Measurements from ENCODE around the gene FBXL7.

Gene FBXL7

GRCh38 chr5:15914638-15915037 is 414.7 kb downstream of the FBXL7 start:
- DNase-seq, result no peak

- no peak for DNase-seq
Observed at GRCh38 chr5:15926586-15926985, 426.6 kb downstream of the FBXL7 start.

DNA sequence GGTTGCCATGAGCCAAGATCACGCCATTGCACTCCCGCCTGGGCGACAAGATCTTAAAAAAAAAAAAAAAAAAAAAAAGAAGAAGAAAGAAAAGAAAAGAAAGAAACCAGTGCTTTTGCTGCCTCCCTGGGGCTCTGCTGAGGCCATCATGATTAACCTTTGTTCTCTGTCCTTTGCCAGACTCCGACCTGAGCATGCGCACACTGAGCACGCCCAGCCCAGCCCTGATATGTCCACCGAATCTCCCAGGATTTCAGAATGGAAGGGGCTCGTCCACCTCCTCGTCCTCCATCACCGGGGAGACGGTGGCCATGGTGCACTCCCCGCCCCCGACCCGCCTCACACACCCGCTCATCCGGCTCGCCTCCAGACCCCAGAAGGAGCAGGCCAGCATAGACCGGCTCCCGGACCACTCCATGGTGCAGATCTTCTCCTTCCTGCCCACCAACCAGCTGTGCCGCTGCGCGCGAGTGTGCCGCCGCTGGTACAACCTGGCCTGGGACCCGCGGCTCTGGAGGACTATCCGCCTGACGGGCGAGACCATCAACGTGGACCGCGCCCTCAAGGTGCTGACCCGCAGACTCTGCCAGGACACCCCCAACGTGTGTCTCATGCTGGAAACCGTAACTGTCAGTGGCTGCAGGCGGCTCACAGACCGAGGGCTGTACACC is 427.9 kb downstream of the FBXL7 start:
- DNase-seq, result no peak

DNA sequence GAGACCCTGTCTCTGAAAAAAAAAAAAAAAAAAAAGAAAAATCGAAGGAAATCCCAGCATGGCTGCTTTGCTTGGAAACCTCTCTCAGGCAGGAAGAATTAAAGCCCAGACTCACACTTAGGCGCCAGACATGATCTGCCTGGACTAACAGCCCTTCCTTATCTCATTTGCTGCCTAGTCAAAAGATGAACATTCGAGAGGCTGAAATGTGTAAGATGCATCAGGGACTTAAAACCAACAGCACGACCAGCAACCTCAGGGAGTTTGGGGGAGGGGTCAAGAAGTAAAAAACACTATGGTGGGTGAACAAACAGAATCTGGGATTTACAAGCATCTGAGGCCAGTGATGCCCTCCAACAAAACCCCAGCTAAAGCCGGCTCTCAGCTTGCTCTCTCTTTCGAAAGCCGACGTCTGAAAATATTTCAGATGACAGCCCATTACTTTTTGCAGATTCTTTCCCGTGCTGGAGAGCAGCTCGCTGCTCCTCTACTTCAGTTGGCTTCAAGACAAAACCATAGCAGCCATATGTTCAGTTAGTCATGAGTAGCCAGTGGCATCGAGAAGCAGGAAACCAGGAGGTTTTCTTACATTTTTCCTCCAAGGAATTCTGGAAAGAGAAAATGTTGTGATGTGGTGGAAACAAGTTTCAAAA is 429.8 kb downstream of the FBXL7 start:
- no peak for DNase-seq

DNA sequence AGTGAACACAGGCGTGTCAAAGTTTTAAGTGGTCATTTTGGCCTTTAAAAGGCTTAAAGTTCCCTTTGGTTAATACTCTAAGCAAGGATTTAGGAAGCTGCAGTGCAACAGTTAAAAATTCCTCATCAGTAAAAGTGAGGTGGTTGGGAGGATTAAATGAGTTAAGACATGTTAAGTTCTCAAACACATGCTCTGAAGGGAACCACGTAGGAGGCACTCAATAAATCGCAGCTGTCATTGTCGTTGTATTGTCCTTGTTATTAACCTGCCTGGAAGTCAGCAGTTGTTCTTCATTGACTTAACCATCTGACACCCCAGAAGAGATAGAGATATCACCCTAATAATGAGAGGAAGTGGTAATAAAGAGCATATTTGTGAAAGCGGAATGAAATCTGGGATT is 432.1 kb downstream of the FBXL7 start:
- DNase-seq, result no peak

DNA sequence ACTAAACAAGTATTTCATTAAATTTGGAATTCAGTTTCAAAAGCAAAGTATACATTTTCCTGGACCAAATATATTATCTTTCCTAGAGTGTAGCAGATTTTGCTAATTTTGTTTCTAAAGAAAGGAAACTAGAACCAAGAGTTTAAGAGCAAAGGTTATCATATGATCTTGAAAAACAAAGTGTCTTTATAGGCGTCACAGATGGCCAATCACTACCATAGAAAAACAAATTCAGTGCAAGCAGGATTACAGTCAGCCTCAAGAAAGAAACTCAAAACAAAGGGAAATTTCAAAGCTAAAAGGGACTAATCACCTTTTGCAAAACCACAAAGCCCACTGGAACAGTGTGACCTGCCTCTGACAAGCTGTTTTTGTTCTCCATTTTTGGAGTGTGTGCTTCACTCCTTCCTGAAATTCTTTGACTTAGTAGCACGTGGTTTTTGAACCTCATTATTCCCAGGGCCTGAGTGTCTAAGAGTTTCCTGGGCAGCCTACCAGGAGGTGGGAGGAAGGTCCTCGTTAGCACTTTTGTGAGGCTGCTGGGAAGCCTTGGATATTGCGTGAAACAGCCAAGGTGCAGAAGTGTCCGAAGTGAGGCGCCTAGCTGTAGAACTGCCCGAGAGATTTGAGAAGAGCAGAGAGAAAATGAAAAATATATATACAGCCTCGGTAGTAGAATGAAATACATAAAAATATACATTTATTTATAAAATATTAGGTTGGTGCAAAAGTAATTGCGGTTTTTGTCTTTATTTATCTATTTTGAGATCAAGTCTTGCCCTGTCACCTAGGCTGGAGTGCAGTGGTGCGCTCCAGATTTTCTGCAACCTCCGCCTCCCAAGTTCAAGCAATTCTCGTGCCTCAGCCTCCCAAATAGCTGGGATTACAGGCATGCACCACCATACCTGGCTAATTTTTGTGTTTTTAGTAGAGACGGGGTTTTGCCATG is 433.6 kb downstream of the FBXL7 start:
- DNase-seq, result no peak

DNA sequence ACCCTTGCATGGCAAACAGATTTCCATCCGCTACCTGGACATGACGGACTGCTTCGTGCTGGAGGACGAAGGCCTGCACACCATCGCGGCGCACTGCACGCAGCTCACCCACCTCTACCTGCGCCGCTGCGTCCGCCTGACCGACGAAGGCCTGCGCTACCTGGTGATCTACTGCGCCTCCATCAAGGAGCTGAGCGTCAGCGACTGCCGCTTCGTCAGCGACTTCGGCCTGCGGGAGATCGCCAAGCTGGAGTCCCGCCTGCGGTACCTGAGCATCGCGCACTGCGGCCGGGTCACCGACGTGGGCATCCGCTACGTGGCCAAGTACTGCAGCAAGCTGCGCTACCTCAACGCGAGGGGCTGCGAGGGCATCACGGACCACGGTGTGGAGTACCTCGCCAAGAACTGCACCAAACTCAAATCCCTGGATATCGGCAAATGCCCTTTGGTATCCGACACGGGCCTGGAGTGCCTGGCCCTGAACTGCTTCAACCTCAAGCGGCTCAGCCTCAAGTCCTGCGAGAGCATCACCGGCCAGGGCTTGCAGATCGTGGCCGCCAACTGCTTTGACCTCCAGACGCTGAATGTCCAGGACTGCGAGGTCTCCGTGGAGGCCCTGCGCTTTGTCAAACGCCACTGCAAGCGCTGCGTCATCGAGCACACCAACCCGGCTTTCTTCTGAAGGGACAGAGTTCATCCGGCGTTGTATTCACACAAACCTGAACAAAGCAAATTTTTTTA is 436.7 kb downstream of the FBXL7 start:
- no peak for DNase-seq

DNA sequence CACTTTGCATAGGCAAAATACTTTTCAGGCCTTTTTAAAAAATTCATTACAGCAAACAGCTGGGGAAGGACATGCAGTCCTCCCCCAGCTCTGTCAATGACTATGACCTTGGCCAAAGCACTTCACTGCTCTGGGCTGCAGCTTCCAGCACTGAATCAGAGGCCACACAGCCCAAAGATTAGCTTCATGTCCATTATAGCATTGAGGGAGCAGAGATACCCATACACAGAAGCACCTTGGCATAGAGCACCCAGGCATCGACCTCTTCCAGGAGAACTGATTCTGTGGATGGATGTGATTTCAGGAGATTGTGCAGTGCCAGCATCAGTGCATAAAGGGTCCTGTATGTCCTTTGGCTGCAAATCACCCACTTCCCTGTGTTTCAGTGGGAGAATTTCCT is 437.7 kb downstream of the FBXL7 start:
- no peak for DNase-seq

DNA sequence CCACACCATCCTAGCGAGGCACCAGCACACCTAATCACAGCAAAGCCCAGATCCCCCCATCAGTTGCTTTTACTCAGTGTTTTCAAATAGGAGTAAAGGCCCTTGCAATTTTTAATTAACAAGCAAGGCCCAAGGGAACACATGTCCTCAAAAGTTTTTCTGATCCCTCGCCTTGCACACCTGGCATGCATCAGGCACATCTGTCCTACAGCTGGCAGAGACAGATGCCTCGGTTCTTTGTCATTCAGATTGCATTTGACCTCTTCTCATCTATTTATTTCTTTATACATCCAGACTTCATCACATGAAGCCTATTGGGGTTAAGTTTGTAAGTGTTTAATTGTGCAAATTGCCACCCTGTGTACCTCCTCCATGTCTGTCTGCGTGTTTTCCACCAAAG is 438.2 kb downstream of the FBXL7 start:
- no peak for DNase-seq

- DNase-seq, result no peak
Observed at GRCh38 chr5:15938961-15939360, 439.0 kb downstream of the FBXL7 start.

DNA sequence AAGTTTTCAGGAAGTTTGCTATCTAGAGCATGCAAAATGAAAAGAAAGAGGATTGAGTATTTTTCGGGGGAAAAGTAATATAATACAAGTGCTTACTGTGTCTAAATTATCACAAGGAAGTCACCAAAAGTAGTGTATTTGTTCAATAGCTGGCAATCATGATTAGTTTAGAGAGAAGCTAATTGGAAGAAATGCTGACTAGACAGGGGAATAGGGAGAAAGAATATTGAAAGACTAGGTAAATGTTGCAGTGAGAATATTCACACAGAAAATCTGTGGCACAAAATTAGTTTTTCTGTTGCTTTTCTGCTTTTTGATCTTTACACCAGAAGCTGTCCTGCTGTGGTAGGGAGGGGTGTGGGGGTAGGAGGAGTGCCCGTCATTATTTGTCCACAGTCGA is 440.9 kb downstream of the FBXL7 start:
- no peak for DNase-seq

- no peak for DNase-seq
Observed at GRCh38 chr5:15943487-15943886, 443.5 kb downstream of the FBXL7 start.

DNA sequence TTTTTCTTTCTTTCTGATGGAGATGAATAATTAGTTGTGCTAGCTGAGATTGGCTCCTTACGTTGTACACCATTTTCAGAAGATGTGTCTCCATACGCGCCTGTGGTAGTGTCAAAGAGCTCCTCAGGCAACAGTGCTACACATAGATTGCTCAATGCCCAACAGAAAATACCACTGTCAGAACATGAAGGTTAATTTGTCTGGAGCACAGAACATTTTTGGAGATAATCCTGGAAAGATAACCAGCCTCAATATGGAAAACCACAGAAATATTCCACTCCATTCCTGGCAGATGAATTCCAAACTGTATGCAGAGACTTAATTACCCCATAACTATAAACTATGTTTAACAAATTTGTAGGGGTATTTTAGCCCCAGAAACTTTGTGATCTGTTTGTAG is 446.0 kb downstream of the FBXL7 start:
- DNase-seq, result no peak

GRCh38 chr5:15948190-15948589 is 448.2 kb downstream of the FBXL7 start:
- DNase-seq, result no peak

GRCh38 chr5:15951126-15951525 is 451.1 kb downstream of the FBXL7 start:
- DNase-seq, result no peak

DNA sequence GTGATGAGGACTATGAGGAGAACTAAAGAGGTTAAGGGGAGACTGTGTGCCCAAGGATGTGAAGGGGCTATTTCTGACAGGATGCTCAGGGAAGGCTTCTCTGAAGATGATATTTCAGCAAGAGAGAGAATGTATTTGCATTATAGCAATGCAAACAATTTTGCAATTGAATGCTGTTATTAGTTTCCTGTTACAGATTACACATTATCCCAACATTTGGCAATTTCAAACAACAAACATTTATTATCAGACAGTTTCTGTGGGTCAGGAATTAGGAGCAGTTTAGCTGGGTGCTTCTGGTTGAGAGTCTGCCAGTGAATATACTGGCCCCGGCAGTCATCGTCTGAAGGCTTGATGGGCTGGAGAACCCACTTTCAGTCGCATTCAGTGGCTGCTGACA is 451.6 kb downstream of the FBXL7 start:
- DNase-seq, result no peak

DNA sequence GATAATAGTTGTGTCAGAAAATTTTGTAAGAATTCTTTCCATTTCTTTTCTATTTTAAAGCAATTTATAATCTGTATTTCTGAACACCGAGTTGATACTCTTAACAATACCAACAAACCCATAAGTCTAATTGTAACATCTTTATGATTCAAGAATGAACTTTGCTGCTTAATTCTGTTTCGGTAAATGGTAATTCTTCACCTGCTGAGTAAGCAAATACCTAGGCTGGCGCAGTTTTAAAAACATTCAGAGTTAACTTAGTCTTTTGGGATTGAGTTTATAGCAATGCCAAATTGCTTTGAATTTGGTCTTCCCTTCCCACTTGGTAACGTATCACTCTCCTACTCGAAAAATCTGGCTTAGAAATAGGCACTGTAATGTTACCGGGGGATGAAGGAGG is 456.6 kb downstream of the FBXL7 start:
- DNase-seq, result no peak

GRCh38 chr5:15957124-15957523 is 457.1 kb downstream of the FBXL7 start:
- no peak for DNase-seq

- DNase-seq, result no peak
Observed at GRCh38 chr5:15959370-15960164, 459.6 kb downstream of the FBXL7 start.

- no peak for DNase-seq
Observed at GRCh38 chr5:15966066-15966640, 466.2 kb downstream of the FBXL7 start.

DNA sequence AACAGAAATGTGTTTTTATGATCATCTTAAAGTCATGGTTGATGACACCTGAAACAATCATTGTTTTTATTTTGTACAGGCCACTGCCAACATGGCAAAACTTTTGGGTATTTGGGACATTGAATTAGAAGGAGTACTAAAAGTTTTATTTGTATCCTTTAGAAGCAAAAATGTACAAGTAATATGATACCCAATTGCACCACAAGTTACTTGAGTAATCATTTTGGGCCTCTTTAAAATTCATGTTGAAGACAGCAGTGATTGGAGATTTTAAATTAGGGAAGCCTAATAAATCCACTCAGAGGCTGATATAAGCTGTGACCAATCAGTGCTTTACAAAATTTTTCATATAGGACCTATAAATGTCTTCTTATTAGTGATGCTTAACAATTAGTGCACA is 466.7 kb downstream of the FBXL7 start:
- DNase-seq, result no peak

DNA sequence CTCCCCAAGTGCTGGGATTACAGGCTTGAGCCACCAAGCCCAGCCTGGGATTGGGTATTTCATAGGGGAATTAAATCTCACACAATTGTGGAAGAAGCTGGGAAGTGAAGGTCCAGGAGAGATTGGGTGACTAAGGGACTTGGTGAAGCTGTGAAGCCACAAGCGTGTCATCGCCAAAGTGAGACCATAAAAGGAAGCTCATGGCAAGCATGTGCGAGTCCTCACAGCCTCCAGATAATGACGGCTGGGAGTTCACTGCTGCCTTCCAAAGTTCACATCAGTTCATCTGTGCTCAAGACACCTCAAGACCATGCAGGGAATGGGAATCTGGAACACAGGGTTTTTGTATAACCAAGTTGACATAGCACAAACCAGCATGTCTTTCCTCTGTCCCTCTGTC is 469.0 kb downstream of the FBXL7 start:
- DNase-seq, result no peak

Measured in inflammatory macrophage treated with lipopolysaccharide for 1 hour (primary cell).